Neural progenitor cell (in vitro differentiated cells): ENCODE measurements around the gene P2RY12.

Source experiments
- CTCF ChIP-seq: fragments of 200-600 bp; sonication (generic); IDR thresholded peaks from 2 replicates; pipeline ENCODE4 v1.5.1; 2017; ENCODE audit warnings: antibody characterized with exemption, mild to moderate bottlenecking
- EZH2 ChIP-seq: fragments of 200-600 bp; sonication (generic); IDR thresholded peaks from 2 replicates; pipeline ENCODE4 v1.6.1; 2017; ENCODE audit warnings: antibody characterized with exemption, mild to moderate bottlenecking, moderate library complexity
- EZH2phosphoT487 ChIP-seq: fragments of 200-600 bp; sonication (generic); IDR thresholded peaks from 2 replicates; pipeline ENCODE4 v1.6.1; 2017; ENCODE audit warnings: antibody characterized with exemption

- no peak for TF ChIP-seq CTCF
- no peak for TF ChIP-seq EZH2
- TF ChIP-seq EZH2phosphoT487 = no peak
These were observed 75.0 kb downstream of the P2RY12 start for GRCh38 chr3:151309566-151309965.
